Endometrial microvascular endothelial cells (primary cell): ENCODE measurements around the gene TSPY4. TPM values are rescaled to one million over a fixed set of nuclear protein-coding genes. Genes with fewer than 3 reads are reported as not detected.
"Not testable (repeated sequence)": the region's sequence is repeated elsewhere in the genome, so short reads cannot be mapped to it uniquely, and the experiment has no call there.

ENCODE experiments used
- in situ Hi-C: cut with HindIII; loops from 2 replicates; pipeline ENCODE4 v1.10.0; 2017; ENCODE audit warnings: low sequenced_read_pairs, low pct_unique_long_range_greater_than_20kb; ENCODE audit errors: inconsistent ontology term
- total RNA-seq: library from RNA; depleted of rRNA; stranded (reverse); fragments of >200 nt; gene quantifications from one replicate; pipeline ENCODE4 v1.2.3, GENCODE V29; 2015; ENCODE audit errors: inconsistent ontology term

TSPY4 gene, protein sequence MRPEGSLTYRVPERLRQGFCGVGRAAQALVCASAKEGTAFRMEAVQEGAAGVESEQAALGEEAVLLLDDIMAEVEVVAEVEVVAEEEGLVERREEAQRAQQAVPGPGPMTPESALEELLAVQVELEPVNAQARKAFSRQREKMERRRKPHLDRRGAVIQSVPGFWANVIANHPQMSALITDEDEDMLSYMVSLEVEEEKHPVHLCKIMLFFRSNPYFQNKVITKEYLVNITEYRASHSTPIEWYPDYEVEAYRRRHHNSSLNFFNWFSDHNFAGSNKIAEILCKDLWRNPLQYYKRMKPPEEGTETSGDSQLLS
- total RNA-seq: not detected

DNA sequence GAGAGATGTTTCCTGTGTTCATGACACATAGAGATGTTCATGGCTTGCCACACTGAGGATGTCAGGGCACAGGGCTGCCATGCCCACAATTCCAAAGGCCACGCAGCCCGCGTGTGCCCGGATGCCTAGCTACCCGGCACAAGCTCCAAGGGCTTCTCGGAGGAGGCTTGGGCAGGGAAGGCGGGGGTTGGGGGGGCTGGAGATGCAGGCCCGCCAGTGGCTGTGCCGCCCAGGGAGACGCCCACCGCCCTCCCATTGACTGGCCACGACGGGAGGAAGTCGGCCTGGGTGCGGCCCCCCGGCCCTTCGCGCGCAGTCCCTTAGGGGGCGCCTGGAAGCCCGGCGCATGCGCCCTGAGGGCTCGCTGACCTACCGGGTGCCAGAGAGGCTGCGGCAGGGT is at the start of gene TSPY4:
Gene TSPY4, plus strand, starts transcription at position 301 of the 400 bp plus-strand sequence. Its CDS starts 46 bp downstream, at position 347.
- in situ Hi-C loops: not testable (repeated sequence)

DNA sequence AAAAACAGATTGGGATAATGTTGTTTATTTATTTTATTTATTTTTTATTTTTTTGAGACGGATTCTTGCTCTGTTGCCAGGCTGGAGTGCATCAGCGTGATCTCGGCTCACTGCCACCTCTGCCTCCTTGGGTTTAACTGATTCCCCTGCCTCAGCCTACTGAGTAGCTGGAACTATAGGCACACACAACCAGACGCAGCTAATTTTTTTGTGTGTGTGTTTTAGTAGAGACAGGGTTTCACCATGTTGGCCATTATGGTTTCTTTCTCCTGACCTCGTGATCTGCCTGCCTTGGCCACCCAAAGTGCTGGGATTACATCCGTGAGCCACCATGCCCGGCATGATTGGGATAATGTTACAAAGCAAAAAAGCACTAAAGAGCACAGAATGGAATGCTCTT is 16.3 kb upstream of the TSPY4 start:
- in situ Hi-C loops: no loop called here

DNA sequence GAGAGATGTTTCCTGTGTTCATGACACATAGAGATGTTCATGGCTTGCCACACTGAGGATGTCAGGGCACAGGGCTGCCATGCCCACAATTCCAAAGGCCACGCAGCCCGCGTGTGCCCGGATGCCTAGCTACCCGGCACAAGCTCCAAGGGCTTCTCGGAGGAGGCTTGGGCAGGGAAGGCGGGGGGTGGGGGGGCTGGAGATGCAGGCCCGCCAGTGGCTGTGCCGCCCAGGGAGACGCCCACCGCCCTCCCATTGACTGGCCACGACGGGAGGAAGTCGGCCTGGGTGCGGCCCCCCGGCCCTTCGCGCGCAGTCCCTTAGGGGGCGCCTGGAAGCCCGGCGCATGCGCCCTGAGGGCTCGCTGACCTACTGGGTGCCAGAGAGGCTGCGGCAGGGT is 20.2 kb downstream of the TSPY4 start, which contains the start of gene TSPY8:
Gene TSPY8, plus strand, starts transcription at position 301 of the 400 bp plus-strand sequence. Its CDS starts 46 bp downstream, at position 347.
- in situ Hi-C loops: not testable (repeated sequence)

Other genes starting within 250 kb of the TSPY4 start
- not detected for gene TSPY8, start 20.3 kb downstream of the TSPY4 start, total RNA-seq
- gene TSPY3, start 61.0 kb downstream of the TSPY4 start, total RNA-seq: not detected
- gene TSPY1, start 129.5 kb downstream of the TSPY4 start, total RNA-seq: not detected
- not detected for gene TSPY9, start 149.8 kb downstream of the TSPY4 start, total RNA-seq
- gene TSPY10, start 190.4 kb downstream of the TSPY4 start, total RNA-seq: not detected